Skeletal muscle tissue (tissue), 4 donors: ENCODE results near the gene PLCB1. TPM values are rescaled to one million over a fixed set of nuclear protein-coding genes. Genes with fewer than 3 reads are reported as not detected.
"Not testable (repeated sequence)": the region's sequence is repeated elsewhere in the genome, so short reads cannot be mapped to it uniquely, and the experiment has no call there.

Source experiments
- H3K27ac ChIP-seq: one replicate; pipeline ENCODE4 v1.7.0; 2013; ENCODE audit warnings: mild to moderate bottlenecking, low read depth, low read length, inconsistent platforms
- H3K27me3 ChIP-seq, 3 donors: one replicate each; pipeline ENCODE4 v1.7.0; 2013; ENCODE audit warnings: low read length in 3 of 3; ENCODE audit not compliant: control insufficient read depth in 3 of 3, insufficient read depth in 3 of 3
- H3K36me3 ChIP-seq, 3 donors: one replicate each; pipeline ENCODE4 v1.7.0; 2013; ENCODE audit warnings: low read length in 3 of 3; ENCODE audit not compliant: control insufficient read depth in 3 of 3, insufficient read depth in 3 of 3
- H3K4me1 ChIP-seq, 3 donors: one replicate each; pipeline ENCODE4 v1.7.0; 2013; ENCODE audit warnings: low read length in 3 of 3, mild to moderate bottlenecking in 3 of 3; ENCODE audit not compliant: control insufficient read depth in 3 of 3, insufficient read depth in 3 of 3
- H3K4me3 ChIP-seq, 3 donors: one replicate each; pipeline ENCODE4 v1.7.0; 2013; ENCODE audit warnings: low read length in 3 of 3
- H3K9ac ChIP-seq, 3 donors: one replicate each; pipeline ENCODE4 v1.7.0; 2013; ENCODE audit warnings: low read length in 3 of 3, mild to moderate bottlenecking in 3 of 3, moderate library complexity in 2 of 3, low read depth in 1 of 3
- H3K9me3 ChIP-seq, 3 donors: one replicate each; pipeline ENCODE4 v1.7.0; 2013; ENCODE audit warnings: low read length in 3 of 3; ENCODE audit not compliant: control insufficient read depth in 3 of 3
- total RNA-seq: library from RNA; depleted of rRNA; stranded (reverse); fragments of >200 nt; gene quantifications from one replicate; pipeline ENCODE4 v1.2.3, GENCODE V29; 2014
- donor health status: Osteomylitis.

PLCB1 gene
- total RNA-seq, 1 donor from 2014 or later = 13.0 TPM

GRCh38 chr20:8635837-8636236 lies 503.8 kb downstream of the PLCB1 start:
- Histone ChIP-seq H3K36me3 (no peaks in the 10 kb centered on the region), H3K9me3 (no peaks in the 10 kb centered on the region), H3K27me3 (no peaks in the 10 kb centered on the region), H3K4me1 (no peaks in the 10 kb centered on the region), H3K4me3 (no peak overlapping the region), H3K9ac (no peak overlapping the region), H3K27ac (no peak overlapping the region)

- H3K4me1 ChIP-seq = no peaks in the 10 kb centered on the region
- no peaks in the 10 kb centered on the region for H3K9me3 ChIP-seq
- no peaks in the 10 kb centered on the region for H3K27me3 ChIP-seq
- no peak overlapping the region for H3K9ac ChIP-seq
- H3K36me3 ChIP-seq = no peaks in the 10 kb centered on the region
- no peak overlapping the region for H3K27ac ChIP-seq
- H3K4me3 ChIP-seq = no peak overlapping the region
Observed at GRCh38 chr20:8639112-8639778, 507.2 kb downstream of the PLCB1 start.

- Histone ChIP-seq H3K9ac (no peak overlapping the region), H3K27me3 (no peaks in the 10 kb centered on the region), H3K9me3 (no peaks in the 10 kb centered on the region), H3K27ac (no peak overlapping the region), H3K4me1 (no peaks in the 10 kb centered on the region), H3K36me3 (no peaks in the 10 kb centered on the region), H3K4me3 (no peak overlapping the region)
Observed at GRCh38 chr20:8640461-8640860, 508.4 kb downstream of the PLCB1 start.

- peaks cover 0 to 5% (median 3%) of the 10 kb centered on the region in 3 donors for H3K4me1 ChIP-seq
- H3K36me3 ChIP-seq = no peaks in the 10 kb centered on the region
- H3K27me3 ChIP-seq = no peaks in the 10 kb centered on the region
- no peak overlapping the region for H3K4me3 ChIP-seq
- no peak overlapping the region for H3K27ac ChIP-seq
- H3K9ac ChIP-seq = no peak overlapping the region
- no peaks in the 10 kb centered on the region for H3K9me3 ChIP-seq
Observed at GRCh38 chr20:8642247-8642646, 510.2 kb downstream of the PLCB1 start.

GRCh38 chr20:8644468-8644867 lies 512.4 kb downstream of the PLCB1 start:
- not testable (repeated sequence) for H3K27ac ChIP-seq, H3K27me3 ChIP-seq, H3K4me1 ChIP-seq

GRCh38 chr20:8645326-8645725 lies 513.3 kb downstream of the PLCB1 start:
- no peak overlapping the region for H3K9ac ChIP-seq
- H3K27ac ChIP-seq = no peak overlapping the region
- H3K36me3 ChIP-seq = no peaks in the 10 kb centered on the region
- H3K27me3 ChIP-seq = no peaks in the 10 kb centered on the region
- H3K9me3 ChIP-seq = no peaks in the 10 kb centered on the region
- peaks cover 0 to 8% (median 3%) of the 10 kb centered on the region in 3 donors for H3K4me1 ChIP-seq
- no peak overlapping the region for H3K4me3 ChIP-seq

More at GRCh38 chr20:8644468-8644867, 512.4 kb downstream of the PLCB1 start:
- not testable (repeated sequence) for H3K36me3 ChIP-seq, H3K9ac ChIP-seq, H3K9me3 ChIP-seq, H3K4me3 ChIP-seq

- H3K9me3 ChIP-seq = no peaks in the 10 kb centered on the region
- no peak overlapping the region for H3K27ac ChIP-seq
- H3K27me3 ChIP-seq = no peaks in the 10 kb centered on the region
- H3K36me3 ChIP-seq = no peaks in the 10 kb centered on the region
- no peak overlapping the region for H3K4me3 ChIP-seq
- H3K9ac ChIP-seq = no peak overlapping the region
- H3K4me1 ChIP-seq = peaks cover 0 to 8% (median 3%) of the 10 kb centered on the region in 3 donors
Observed at GRCh38 chr20:8646033-8646441, 514.0 kb downstream of the PLCB1 start.

- no peaks in the 10 kb centered on the region for H3K9me3 ChIP-seq
- no peaks in the 10 kb centered on the region for H3K36me3 ChIP-seq
- H3K4me1 ChIP-seq = peaks cover 0 to 8% (median 3%) of the 10 kb centered on the region in 3 donors
- H3K9ac ChIP-seq = no peak overlapping the region
- no peak overlapping the region for H3K4me3 ChIP-seq
- H3K27ac ChIP-seq = no peak overlapping the region
- no peaks in the 10 kb centered on the region for H3K27me3 ChIP-seq
Observed at GRCh38 chr20:8646716-8647115, 514.6 kb downstream of the PLCB1 start.

- Histone ChIP-seq H3K27ac (no peak overlapping the region), H3K36me3 (no peaks in the 10 kb centered on the region), H3K9me3 (no peaks in the 10 kb centered on the region), H3K4me3 (no peak overlapping the region), H3K27me3 (no peaks in the 10 kb centered on the region), H3K9ac (no peak overlapping the region), H3K4me1 (peaks cover 0 to 8% (median 3%) of the 10 kb centered on the region in 3 donors)
Observed at GRCh38 chr20:8647961-8648441, 515.9 kb downstream of the PLCB1 start.

- no peak overlapping the region for H3K4me3 ChIP-seq
- no peaks in the 10 kb centered on the region for H3K27me3 ChIP-seq
- no peaks in the 10 kb centered on the region for H3K36me3 ChIP-seq
- no peaks in the 10 kb centered on the region for H3K9me3 ChIP-seq
- no peak overlapping the region for H3K27ac ChIP-seq
- H3K4me1 ChIP-seq = peaks cover 0 to 8% (median 3%) of the 10 kb centered on the region in 3 donors
- H3K9ac ChIP-seq = no peak overlapping the region
Observed at GRCh38 chr20:8648466-8648865, 516.4 kb downstream of the PLCB1 start.
